Retina (tissue), 1 donor: ENCODE results near the gene LINC01488.
A peak's percentile ranks its signal among the peaks of the same experiment; 100 is the strongest.

ENCODE experiments used
- DNase-seq: peaks from one replicate; pipeline ENCODE4 v3.0.0-alpha.2; 2016

LINC01488 gene

DNA sequence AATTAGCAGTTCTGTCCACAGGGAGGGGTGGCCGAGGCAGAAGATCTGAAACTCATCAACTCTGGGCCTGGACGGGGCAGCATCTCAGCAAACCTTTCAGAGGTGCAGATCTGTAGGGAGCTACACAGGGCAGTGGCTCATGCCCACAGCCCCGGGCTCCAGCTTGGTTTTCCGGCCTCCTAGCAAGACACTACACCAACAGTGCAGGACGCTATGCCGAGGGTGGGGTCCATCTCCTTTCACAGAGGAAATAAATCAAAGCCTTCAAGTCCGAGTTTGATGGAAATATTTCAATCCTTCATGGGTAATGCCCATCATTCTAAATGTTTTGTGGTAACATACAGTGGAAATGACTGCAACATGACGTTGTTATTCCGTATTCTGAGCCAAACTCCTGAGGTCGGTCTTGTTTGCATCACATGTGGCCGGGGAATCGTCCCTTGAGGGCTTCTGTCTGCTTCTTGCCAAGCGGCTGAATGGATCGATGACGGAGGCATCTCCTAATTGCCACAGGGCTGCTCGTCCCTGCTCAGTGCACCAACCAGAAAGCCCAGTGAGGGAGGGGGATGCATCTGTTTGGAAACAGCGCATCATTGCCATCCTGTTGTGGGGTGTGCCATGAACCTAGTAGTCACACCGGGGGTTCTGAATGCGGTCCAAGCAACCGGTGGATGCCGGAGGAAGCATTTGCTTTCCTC lies 30.0 kb downstream of the LINC01488 start:
- peak; percentile 54 for DNase-seq

DNA sequence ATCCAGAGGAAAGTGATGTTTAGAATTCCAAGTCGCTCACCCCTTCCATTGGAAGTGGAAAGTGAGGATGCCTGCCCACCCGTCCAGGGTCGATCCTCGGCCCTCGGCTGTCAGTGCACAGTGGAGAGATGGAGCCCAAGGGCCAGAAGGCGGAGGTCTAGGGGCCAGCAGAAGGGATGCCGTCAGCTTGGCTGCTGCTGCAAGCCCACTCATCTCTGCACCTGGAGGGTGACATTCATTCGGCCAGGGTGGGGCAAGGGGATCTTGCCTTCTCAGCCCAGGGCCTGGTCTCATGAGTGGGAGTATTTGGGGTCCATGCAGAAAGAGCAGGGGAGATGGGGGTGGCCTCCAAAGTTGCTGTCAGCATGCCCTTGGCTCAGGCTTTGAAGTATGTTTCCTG lies 30.7 kb downstream of the LINC01488 start:
- no peak for DNase-seq

DNA sequence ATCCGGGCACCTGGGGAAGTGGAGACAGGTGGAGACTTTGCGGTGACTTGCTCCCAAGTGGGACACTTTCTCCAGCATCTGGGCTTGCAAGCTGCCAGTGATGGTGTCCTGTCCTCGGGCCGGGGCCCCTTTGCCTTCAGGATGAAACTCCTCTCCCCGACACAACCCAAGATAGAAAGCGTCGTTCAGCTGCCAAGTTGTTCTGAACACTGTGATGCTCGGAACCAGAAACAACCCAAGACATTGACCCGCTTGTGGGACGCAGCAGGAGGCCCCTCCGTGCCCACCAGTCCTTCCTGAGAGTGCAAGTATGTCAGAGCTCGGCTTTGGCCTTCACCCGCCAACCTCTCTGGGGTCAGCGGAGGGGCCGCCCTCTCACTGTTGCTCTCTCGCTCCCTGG lies 31.3 kb downstream of the LINC01488 start:
- no peak for DNase-seq

DNA sequence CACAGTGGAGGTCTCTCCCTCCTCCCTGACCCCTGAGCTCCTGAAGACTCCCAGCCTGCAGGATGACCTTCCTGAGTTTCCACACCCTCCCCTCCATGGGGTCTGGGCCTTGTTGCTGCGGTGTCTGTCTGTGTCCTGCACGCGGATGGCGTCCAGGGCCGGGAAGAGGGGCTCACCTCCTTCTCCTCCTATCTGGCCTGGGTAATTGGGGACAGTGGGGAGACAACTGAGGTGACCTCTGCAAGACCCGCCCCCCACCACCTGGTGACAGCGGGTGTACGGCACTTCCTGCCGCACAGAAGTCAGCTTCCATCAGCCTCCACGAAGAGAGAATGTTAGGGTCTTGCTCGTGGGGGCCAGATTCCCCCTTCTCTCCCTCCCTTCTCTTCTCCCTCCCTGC lies 31.7 kb downstream of the LINC01488 start:
- no peak for DNase-seq

DNA sequence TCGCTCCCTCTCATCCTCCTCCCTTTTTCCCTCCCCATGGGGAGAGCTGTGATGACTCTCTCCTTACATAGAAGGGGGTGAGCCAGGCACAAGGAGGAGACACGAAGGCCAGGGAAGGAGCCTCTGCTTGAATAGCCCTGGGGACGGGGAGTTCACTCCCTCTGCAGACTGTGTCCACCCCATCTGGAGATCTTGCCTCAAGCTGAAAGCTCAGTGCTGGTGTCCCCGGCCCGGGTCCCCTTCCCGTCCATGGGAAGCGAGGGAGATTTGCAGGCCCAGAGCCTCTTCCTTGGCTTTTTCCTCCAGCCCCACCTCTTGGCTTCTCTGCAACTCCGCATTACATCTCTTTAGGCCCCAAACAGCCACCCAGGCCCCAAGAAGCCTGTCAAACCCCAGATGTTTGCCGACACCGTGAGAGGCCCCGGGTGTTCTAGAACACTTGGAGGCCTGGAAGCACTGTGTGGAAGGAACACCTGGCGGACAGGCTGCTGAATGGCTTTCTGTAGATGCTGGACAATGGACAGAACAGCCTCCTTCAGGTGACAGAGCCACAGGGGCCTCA lies 32.3 kb downstream of the LINC01488 start:
- no peak for DNase-seq

DNA sequence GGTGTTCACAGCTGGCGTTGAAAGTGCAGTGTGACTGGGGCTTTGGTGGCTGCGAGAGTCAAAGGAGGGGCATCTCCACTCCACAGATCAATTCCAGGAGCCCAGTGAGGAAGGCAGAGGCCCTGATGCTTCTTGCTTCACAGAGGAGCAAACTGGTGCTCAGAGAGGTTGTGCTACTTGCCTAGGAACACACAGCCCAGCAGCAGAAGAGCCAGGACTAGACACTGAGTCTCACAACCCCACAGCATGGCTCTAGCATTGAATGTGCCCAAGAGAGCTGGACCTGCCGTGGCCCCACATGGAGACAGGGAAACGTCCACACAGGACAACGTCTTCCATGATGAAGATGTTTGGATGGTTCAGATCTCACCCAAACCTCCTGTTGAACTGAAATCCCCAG lies 33.3 kb downstream of the LINC01488 start:
- no peak for DNase-seq

DNA sequence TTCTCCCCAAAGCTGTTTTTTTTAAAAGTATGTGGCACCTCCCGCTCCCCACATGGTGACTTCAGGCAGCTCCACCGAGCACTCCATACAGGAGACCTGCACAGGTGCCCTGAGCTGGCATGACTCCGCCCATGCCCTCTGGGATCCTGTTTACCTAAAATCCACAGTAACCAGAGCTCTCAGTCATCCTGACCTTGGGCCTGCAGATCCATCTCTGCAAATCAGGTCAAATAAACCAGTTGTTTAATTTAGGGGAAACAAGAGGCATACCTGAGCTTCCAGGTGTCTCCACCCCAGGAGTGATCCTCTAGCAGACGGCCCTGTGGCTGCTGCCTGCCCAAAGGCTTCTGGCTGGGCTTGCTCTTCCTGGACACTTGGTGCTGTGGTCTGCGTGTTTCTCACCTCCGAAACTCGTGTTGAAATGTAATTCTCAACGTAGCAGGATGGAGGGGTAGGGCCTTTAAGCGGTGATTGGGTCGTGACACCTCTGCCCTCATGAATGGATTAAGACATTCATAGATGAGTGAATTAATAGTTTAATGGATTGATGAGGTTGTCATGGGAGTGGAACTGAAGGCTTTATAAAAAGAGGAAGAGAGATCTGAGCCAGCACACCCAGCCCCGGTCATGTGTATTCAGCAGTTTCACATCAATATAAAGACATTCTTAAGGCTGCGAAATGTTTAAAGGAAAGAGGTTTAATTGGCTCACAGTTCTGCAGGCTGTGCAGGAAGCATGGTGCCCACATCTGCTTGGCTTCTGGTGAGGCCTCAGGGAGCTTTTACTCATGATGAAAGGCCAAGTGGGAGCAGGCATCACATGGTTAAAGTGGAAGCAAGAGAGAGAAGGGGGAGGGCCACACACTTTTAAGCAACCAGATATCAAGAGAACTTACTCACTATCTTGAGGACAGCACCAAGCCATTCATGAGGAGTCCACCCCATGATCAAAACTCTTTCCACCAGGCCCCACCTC lies 34.1 kb downstream of the LINC01488 start:
- DNase-seq, result no peak

DNA sequence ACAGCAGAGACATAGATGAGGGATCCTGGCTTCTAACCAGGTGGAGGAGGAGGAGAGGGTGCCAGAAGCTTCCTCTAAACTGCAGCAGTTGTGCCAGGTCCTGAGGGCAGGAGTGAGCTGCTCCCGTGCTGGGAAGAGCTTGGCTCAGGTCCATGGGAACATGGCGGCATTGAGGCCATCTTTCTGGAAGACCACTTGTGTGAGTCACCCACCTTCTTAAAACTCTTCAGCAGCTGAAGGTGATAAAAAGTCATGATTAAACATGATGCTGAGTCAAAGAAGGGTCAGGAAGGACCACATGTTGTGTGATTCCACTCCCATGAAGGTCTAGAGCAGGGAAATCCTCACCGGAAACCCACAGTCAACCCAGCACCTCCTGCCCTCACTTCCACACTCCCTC lies 35.1 kb downstream of the LINC01488 start:
- no peak for DNase-seq

DNA sequence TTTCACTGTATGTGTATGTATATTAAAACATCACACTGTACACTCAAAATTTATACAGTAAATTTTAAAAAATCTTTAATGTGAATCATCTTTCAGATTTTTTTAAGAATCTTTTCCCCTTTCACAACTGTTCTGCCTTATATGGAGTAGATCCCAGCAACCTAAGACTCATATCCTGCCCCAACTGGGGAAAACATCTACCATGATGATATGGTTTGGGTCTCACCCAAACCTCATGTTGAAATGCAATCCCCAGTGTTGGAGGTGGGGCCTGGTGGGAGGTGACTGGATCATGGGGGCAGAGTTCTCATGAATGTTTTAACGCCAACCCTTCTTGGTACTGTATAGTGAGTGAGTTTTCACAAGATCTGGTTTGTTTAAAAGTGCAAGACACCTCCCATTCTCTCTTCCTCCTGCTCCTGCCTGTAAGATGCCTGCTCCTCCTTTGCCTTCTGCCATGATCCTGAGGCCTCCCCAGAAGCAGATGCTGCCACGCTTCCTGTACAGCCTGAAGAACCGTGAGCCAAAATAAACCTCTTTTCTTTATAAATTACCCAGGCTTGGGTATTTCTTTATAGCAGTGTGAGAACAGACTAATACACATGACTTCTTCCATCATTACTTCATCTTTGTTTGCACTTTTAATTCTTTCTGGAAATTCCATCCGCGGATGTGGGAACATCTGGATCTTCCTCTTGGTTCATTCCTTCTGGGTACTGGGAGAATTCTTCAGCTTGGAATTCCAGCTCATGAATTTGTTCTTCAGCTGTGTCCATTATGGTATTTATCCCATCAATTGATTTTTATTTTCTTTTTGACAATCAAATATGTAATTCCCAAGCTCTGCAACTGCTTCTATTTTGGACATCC lies 36.9 kb downstream of the LINC01488 start:
- DNase-seq, result no peak

DNA sequence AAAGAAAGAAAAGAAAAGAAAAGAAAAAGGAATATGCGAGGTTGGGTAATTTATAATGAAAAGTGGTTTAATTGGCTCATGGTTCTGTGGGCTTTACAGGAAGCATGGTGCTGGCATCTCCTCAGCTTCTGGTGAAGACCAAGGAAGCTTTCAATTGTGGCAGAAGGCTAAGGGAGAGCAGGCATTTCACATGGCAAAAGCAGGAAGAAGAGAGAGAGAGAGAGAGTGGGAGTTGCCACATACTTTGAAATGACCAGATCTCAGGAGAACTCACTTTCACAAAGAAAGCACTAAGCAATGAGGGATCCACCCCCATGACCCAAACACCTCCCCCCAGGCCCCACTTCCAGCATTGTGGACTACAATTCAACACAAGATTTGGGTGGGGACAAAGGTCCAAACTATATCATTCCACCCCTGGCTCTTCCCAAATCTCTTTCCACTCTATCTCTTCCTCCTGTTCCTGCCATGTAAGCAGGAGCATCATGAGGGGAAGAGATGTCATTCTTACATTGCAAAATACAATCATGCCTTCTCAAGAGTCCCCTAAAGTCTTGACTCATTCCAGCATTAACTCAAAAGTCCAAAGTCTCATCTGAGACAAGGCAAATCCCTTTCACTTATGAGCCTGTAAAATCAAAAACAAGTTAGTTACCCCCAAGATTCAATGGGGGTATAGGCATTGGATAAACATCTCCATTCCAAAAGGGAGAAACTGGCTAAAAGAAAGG lies 38.9 kb downstream of the LINC01488 start:
- no peak for DNase-seq

DNA sequence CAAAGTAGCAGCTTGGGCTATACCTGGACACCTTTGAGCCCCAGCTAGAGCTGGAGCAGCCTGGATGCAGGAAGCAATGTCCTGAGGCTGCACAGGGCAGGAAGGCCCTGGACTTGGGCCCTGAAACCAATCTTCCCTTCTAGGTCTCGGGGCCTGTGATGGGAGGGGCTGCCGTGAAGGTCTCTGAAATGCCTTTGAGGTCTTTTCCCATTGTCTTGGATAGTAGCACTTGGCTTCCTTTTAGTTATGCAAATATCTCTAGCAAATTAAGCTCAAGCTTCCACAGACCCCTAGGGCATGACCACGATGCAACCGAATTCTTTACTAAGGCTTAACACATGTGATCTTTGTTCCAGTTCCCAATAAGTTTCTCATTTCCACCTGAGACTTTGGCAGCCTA lies 40.0 kb downstream of the LINC01488 start:
- DNase-seq, result no peak

DNA sequence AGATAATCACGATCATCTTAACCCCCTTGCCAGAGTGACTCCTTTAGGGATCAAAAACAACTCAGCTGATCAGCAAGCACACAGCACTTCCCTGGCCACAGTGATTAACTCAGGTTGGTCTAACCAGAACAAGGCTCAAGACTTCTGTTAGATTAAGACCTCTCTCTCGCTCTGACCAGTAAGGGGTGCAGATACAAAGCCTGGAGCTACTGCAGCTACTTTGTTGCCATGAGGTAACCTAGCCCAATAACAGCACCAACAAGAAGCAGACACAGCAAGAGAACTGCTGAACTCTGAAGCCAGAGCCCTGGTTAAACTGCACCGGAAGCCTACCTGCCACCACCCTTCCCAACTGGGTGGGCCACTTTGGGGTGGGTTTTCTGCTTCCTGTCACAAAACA lies 42.0 kb downstream of the LINC01488 start:
- DNase-seq, result no peak

DNA sequence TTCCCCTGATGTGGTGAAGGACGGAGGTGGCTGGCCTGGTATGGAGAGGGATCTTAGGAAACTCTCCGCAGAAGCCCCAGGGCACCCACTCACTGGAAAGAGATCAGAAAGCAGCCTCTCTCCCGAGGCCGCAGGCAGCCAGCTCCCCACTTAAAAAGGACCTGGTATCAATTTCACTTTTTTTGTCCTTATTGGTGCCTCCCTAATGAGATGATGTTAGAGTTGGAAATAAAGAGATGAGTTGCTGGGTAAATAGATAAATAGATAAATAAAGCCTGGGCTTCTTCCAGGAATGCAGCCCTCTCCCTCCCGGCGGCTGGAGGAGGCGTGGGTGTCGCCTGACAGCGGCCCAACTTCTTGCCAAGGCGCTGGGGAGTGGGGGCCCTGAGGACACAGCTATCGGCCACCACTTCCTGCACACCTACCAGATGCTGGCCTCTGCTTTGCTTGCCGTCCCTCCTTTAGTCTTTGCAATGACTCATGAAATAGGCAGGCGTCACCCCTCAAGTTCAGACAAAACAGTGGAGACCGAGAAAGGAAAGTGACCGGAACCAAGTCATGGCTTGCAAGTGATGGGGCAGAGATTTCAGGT lies 42.9 kb downstream of the LINC01488 start:
- no peak for DNase-seq

DNA sequence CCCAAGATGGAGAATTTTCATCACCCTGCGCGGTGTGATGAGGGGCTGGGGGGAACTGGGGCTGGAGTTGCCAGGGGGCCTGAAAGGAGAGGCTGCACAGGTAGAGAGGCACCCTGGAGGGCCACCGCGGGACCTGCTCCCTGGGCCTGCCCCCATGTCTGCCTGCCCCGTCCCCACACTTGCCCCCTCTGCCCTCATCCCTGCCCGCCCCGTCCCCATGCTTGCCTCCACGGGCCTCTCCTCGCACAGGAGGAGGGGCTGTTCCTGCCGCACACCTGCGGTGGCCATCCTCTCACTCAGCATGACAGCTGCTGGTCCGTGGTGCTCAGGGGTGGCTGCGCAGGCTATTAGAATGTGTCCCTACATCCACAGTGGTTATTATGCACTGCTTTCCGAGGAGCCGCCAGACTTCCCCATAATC lies 43.5 kb downstream of the LINC01488 start:
- DNase-seq, result no peak

DNA sequence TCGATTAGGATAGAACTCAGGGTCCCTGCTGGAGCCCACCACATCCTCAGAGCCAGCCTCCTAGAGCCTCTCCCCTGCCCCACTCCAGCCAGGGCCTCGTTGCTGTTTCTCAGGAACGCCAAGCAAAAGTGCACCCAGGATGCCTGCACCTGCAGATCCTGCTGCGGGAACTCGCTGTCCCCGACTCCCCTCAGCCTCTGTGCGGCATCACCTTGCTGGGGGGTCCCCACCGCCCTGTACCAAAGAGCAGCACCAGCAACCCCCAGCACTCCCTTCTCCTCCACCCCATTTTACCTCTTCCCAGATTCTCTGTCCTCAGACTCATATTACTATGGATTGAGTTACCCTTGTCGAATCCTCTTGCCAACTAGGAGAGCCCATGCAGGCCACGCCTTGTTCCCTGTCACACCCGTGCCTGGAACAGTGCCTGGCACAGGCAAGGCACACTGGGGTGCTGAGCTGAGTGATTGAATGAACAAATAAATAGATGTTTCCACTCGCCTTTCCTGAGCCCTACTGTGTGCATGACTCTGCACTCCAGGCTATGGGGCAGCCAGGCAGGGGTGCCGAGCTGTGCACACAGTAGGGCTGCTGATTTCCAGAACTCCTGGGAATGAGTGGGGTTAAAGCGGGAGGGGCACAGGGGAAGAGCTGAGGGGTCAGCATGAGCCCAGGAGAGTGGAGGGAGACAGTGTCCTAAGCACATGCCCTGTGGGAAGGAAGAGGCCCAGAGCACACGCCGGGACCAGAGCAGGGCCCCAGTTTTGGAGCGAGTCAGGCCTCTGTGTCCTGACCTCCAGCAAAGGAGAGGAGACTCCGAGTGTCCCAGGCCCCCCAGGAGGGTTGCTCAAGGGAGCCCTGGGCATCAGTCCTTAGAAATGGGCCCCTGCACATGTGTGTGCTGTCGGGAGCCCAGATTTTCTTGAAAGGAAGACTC lies 44.3 kb downstream of the LINC01488 start:
- DNase-seq, result no peak

DNA sequence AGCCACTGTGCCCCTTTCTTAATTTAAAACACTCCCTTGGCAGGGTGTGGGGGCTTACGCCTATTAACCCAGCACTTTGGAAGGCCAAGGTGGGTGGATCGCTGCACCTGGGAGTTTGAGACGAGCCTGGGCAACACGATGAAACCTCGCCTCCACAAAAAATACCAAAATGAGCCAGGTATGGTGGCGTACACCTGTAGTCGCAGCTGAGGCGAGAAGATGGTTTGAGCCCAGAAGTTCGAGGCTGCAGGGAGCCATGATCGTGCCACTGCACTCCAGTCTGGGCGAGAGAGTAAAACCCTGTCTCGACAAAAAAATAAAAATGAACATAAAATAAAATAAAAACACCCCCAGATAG lies 45.0 kb downstream of the LINC01488 start:
- no peak for DNase-seq

DNA sequence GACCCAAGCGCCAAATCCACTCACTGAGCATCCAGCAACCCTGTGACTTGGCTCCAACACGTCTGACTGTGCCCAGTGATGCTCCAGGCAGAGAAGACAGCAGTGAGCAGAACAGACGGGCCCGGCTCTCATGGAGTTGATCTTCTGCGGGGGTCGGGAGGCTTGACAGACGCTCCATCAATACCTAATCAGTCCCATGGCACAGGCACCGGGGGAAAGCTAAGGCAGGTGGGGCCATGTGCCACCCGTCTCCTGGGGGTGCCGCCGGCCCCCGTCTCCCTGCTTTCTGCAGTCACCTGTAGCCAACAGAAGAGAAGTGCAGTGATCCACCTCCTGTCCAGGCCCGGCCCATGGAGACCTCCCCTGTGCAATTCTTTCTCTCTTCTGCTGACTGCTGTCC lies 47.5 kb downstream of the LINC01488 start:
- DNase-seq, result no peak

DNA sequence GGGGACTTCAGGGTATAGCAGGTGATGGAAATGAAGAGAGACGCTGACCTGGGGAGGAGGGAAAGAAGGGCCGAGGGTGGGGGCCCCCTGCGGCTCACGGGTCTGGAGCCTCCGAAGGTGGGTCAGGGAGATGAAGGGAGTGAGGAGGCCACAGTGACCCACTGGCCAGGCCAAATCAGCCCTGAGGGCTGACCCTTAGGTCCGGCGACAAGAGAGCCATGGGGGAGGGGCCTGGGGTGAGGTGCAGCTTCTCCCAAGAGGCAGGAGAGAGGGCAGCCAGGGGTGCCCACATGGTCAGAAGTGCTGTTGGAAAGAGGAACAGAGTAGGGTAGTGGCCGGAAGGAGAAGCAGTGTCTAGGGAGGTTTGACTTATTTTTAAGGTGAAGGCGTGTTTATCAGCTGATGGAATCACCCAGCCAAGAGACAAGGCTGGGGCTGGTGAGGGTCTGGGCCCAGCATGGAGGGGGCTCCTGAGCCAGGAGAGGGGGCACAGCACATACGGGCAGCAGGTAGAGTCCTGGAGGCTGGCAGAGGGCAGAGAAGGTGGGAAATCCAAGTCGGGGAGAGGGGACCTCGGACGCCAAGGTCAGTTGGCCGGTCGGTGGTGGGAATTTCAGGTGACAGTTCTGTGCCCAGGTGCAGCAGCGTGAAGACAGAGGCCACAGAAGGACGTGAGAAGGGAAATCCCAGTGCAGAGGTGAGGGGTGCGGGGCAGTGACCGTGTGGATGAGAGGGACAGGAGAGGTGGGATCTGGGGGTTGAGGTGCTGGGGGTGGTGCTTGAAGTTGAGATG lies 49.0 kb downstream of the LINC01488 start:
- no peak for DNase-seq

DNA sequence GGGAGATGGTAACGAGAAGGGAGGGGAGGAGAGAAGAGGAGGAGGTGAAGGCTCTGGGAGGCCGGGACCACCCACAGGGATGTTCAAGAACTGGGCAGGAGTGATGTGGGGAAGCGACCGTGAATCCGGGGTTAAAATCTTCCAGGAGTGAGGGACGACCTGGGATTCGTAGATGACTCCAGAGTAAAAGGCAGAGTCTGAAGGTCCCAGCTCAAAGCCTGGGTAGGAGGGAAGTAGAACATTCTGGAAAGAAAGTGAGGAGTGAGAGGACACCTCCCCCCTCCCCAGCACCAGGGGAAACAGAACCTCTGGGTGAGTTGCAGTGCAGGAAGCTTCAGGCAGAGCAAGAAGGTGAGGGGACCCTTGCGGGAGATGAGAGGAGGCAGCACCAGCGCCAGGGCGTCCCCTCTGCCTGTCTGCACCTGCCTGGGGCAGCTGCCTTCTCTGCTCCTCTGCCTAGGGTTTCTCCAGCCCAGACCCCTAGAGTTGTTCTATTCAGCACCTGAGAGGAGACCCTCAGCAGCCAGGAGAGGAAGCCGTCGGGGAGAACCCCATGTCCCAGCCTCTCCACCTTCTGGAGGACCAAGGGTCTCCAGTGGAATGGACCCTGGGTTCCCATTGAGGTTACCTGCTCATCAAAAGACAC lies 49.7 kb downstream of the LINC01488 start:
- no peak for DNase-seq
